NCI-H2029 (cell line): ENCODE measurements around the gene KLHL4.
"Not testable (repeated sequence)": the region's sequence is repeated elsewhere in the genome, so short reads cannot be mapped to it uniquely, and the experiment has no call there.

ENCODE experiments used
- DNase-seq: peaks from one replicate; lab custom pipeline; 2025; lab: John Stamatoyannopoulos, UW

The KLHL4 gene

DNA sequence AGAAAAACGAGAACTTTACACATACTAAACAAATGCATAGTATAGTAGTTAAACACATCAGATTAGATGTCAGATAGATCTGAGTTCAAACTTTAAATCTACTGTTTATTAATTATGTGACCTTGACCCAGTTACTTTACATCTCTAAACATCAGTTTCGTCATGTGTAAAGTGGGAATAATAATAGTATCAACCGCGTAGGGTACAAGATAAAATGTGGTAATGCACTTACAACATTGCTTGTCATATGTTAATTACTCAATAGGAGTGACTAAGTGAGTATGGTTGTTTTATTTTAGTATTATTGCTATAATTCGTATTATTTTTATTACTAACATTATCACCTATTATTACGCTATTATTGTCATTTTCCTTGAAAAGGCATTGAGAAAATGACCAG, 144.2 kb downstream of the KLHL4 start:
- DNase-seq = no peak

GRCh38 chrX:87663421-87663820, 145.8 kb downstream of the KLHL4 start:
- DNase-seq = no peak

- no peak for DNase-seq
Observed at GRCh38 chrX:87664381-87664780, 146.8 kb downstream of the KLHL4 start.

GRCh38 chrX:87679849-87680248, 162.2 kb downstream of the KLHL4 start:
- DNase-seq = no peak

DNA sequence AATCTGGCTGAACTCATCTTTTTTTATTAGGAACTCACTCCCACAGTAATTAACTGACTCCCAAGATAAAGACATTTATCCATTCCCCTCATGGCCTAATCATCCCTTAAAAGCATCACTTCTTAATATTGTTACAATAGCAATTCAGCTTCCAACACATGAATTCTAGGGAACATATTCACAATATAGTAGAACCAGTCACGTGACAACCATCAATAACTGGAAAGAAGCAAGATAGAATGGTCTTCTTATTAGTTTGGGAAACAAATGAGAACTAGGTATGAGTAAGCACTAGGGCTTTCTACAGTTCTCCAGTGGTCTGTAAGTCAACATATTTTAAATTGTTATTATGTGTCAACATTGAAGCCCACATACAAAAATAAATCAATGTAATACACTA, 170.1 kb downstream of the KLHL4 start:
- no peak for DNase-seq

- DNase-seq = not testable (repeated sequence)
Observed at GRCh38 chrX:87688113-87688748, 170.6 kb downstream of the KLHL4 start.

DNA sequence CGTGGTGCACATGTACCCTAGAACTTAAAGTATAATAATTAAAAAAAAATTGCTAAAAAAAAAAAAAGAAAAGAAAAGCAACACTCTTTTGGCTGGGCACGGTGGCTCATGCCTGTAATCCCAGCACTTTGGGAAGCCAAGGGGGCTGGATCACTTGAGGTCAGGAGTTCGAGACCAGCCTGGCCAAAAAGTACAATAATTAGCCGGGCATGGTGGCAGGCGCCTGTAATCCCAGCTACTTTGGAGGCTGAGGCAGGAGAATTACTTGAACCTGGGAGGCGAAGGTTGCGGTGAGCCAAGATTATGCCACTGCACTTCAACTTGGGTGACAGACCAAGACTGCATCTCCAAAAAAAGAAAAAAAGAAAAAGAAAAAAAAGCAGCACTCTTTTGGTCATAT, 171.6 kb downstream of the KLHL4 start:
- not testable (repeated sequence) for DNase-seq

GRCh38 chrX:87693204-87693603, 175.6 kb downstream of the KLHL4 start:
- no peak for DNase-seq

- DNase-seq = no peak
Observed at GRCh38 chrX:87697409-87697808, 179.8 kb downstream of the KLHL4 start.

DNA sequence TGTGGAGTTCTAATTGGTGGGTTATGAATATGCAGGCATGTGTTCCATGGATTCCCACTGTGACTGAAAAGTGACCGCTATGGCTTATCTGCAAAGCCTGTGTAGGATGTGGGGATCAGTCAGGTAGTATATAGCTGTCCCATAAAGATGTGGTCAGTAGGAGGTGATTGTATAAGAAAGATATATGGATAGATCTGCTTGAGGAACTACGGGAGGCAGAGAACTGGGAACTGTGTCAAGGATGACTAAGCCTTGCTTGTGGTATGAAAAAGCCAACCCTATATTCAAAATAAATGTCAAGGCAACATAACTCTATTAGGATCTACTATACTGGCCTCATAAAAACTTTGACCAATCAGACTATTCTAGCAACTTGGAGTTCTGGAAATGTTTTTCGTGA, 185.2 kb downstream of the KLHL4 start:
- no peak for DNase-seq

DNA sequence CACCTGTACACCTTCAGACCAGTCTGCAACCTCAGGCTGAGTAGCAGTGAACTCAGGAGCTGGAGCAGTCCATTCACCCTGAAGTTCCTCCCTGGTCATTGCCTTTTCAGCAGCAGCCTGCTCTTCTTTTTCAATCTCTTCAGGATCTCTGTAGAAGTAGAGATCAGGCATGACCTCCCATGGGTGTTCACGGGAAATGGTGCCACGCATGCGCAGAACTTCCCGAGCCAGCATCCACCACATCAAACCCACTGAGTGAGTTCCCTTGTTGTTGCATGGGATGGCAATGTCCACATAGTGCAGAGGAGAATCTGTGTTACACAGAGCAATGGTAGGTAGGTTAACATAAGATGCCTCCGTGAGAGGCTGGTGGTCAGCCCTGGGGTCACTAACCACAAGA, 185.9 kb downstream of the KLHL4 start:
- DNase-seq = not testable (repeated sequence)

DNA sequence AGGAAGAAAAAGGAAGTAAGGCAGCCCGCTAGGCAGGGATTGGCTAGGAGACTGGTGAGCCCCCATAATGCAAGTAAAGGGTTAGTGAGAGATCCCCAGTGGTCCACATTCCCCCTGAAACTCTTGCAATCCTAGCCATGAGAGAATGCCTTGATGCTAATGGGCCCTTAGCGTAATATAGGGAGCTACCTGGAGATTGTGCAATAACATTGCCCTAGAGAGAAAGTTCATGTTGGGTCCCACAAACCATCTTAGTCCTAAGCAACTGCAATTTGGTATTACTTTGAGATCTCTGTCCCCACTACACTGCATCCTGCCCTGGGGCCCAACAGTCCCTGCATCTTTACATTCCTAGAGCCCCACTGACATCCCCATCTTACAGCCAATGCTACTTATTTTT, 188.5 kb downstream of the KLHL4 start:
- no peak for DNase-seq

DNA sequence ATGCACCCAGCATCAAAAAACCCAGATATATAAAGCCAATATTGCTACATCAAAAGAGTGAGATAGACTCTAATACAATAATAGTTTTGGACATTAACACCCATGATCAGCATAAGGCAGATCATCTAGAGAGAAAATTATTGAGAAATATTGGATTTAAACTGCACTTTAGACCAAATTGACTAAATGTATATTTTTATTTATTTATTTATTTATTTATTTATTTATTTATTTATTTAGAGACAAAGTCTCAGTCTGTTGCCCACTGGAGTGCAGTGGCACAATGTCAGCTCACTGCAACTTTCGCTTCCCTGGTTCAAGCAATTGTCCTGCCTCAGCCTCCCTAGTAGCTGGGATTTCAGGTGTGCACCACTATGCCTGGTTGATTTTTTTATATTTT, 193.0 kb downstream of the KLHL4 start:
- DNase-seq = no peak
